DMS114 treated with DMSO at 0.1 percent for 48 hours (cell line): ENCODE results near the gene PAX5.

Source experiments
- DNase-seq: peaks from one replicate; lab custom pipeline; 2025; ENCODE audit not compliant: unreplicated experiment; lab: John Stamatoyannopoulos, UW

The PAX5 gene

GRCh38 chr9:37037503-37038301, 3.6 kb upstream of the PAX5 start:
- DNase-seq: no peak

- DNase-seq: peak; percentile 13
Measured at GRCh38 chr9:37036776-37037502, 2.9 kb upstream of the PAX5 start.

GRCh38 chr9:37036371-37036775, 2.3 kb upstream of the PAX5 start:
- peak; percentile 18 for DNase-seq

- DNase-seq: peak; percentile 27
Measured at GRCh38 chr9:37035648-37036370, 1.7 kb upstream of the PAX5 start.

GRCh38 chr9:37034938-37035647, 1.0 kb upstream of the PAX5 start:
- peak; percentile 27 for DNase-seq

GRCh38 chr9:37034305-37034937, 353 bp upstream of the PAX5 start:
- DNase-seq: peak; percentile 7

- DNase-seq: no peak
Measured at GRCh38 chr9:37033141-37033540, 927 bp downstream of the PAX5 start.

- DNase-seq: no peak
Measured at GRCh38 chr9:37032713-37033112, 1.4 kb downstream of the PAX5 start.

- no peak for DNase-seq
Measured at GRCh38 chr9:37031902-37032301, 2.2 kb downstream of the PAX5 start.

- DNase-seq: no peak
Measured at GRCh38 chr9:37031081-37031480, 3.0 kb downstream of the PAX5 start.

GRCh38 chr9:37030611-37030939, 3.5 kb downstream of the PAX5 start:
- DNase-seq: no peak

GRCh38 chr9:37029776-37030610, 4.1 kb downstream of the PAX5 start:
- no peak for DNase-seq

GRCh38 chr9:37029304-37029775, 4.7 kb downstream of the PAX5 start:
- no peak for DNase-seq

- DNase-seq: no peak
Measured at GRCh38 chr9:37028420-37029031, 5.5 kb downstream of the PAX5 start.

GRCh38 chr9:37027582-37028419, 6.3 kb downstream of the PAX5 start:
- DNase-seq: peak; percentile 79

- DNase-seq: no peak
Measured at GRCh38 chr9:37026931-37027581, 7.0 kb downstream of the PAX5 start.

GRCh38 chr9:37026113-37026930, 7.7 kb downstream of the PAX5 start:
- DNase-seq: peak; percentile 7
